OCI-LY3 (cell line): ENCODE results near the gene SIAH2.

Experiments used
- CTCF ChIP-seq: fragments of 200-600, 300-600 bp; sonication (generic); IDR thresholded peaks from 2 replicates; pipeline ENCODE4 v1.5.1; 2014; ENCODE audit warnings: antibody characterized with exemption, low read length, low read depth
- EZH2phosphoT487 ChIP-seq: fragments of 200-600 bp; shearing (Covaris generic); IDR thresholded peaks from 2 replicates; pipeline ENCODE4 v1.6.1; 2018; ENCODE audit warnings: antibody characterized with exemption, mixed run types, low read depth

GRCh38 chr3:150759947-150760346, 3.0 kb downstream of the SIAH2 start:
- TF ChIP-seq CTCF (no peak), EZH2phosphoT487 (no peak)
